ENCODE results near the gene SP140. TPM values are rescaled to one million over a fixed set of nuclear protein-coding genes. Genes with fewer than 3 reads are reported as not detected.

Gene SP140
- total RNA-seq, 1 experiment from 2014 or later, result 2.6 TPM

DNA sequence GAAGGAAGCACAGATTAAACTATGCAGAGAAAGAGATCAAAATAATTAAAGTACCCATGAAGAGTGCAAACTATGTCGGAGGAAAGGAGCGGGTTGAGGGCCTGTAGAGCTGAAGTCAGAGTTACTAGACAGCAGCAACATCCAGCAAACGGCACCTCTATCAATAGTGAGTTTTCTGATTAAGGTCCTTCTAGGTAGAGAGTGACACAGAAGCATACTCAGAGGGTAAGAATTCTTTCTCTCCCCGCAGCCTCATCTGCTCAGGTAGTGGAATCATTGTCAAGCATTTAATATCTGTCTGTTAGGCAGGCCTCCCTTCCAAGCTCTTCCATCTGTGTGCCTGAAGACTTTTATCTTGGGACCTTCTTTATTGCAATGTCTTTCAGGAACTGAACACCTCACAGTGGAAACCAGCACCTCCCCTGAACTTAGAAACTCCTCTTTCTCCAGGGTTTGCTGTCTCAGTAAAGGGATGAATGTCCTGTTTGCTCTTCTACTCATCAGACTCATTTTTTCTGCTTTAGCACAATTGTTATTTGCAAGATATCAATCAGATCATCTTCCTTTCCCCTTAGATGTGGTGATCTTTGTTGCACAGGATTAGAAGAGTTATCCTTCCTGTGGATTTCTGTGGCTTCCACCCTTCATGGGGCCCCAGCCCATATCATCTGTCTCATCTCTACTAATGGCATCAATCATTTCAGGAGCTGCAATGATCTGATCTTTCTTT, 28.8 kb downstream of the SP140 start:
- POLR2A ChIA-PET, result no interaction called here
- BruUV-seq (replicated peaks), result no TSS peak
- no peak overlapping the region for H2AFZ ChIP-seq (ENCODE audit: low read depth, low read length, poor library complexity, severe bottlenecking)

More for the DNA sequence above, 28.8 kb downstream of the SP140 start:
- H3K9ac ChIP-seq (ENCODE audit: low read length), result no peak overlapping the region
- no peaks in the 10 kb centered on the region for H4K20me1 ChIP-seq (ENCODE audit: insufficient read depth)
- H3K27ac ChIP-seq (ENCODE audit: low read depth, low read length), result no peak overlapping the region
- DNase-seq (ENCODE audit: low read depth, low spot score) (no peak), ATAC-seq (no peak)
- H3K79me2 ChIP-seq (ENCODE audit: insufficient read depth, low read length), result no peaks in the 10 kb centered on the region
- no peaks in the 10 kb centered on the region for H3K36me3 ChIP-seq (ENCODE audit: control insufficient read depth in 1 of 2, insufficient read depth in 2 of 2, low read length in 2 of 2)
- H3K4me3 ChIP-seq (replicated peaks in 1 of 2; ENCODE audit: low read depth in 1 of 2, low read length in 2 of 2), result no peak overlapping the region
- TF ChIP-seq EZH2phosphoT487 (IDR thresholded peaks at IDR 0.05; ENCODE audit: borderline replicate concordance), result no peak
- TF ChIP-seq, protein P1, sequence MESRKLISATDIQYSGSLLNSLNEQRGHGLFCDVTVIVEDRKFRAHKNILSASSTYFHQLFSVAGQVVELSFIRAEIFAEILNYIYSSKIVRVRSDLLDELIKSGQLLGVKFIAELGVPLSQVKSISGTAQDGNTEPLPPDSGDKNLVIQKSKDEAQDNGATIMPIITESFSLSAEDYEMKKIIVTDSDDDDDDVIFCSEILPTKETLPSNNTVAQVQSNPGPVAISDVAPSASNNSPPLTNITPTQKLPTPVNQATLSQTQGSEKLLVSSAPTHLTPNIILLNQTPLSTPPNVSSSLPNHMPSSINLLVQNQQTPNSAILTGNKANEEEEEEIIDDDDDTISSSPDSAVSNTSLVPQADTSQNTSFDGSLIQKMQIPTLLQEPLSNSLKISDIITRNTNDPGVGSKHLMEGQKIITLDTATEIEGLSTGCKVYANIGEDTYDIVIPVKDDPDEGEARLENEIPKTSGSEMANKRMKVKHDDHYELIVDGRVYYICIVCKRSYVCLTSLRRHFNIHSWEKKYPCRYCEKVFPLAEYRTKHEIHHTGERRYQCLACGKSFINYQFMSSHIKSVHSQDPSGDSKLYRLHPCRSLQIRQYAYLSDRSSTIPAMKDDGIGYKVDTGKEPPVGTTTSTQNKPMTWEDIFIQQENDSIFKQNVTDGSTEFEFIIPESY (IDR thresholded peaks at IDR 0.05; ENCODE audit: extremely low read depth, insufficient replicate concordance, low read length), result no peak
- no peak for TF ChIP-seq RAD21 (IDR thresholded peaks at IDR 0.05; ENCODE audit: low read depth)
- TF ChIP-seq SIN3A (IDR thresholded peaks at IDR 0.05; ENCODE audit: low read depth), result no peak
- TF ChIP-seq CBX3 (IDR thresholded peaks at IDR 0.05; ENCODE audit: low read depth), result no peak
- TF ChIP-seq ZNF274 (IDR thresholded peaks at IDR 0.05; ENCODE audit: low read depth, low read length), result no peak
- TF ChIP-seq EGR1 (IDR thresholded peaks at IDR 0.05; ENCODE audit: low read depth), result no peak
- no peak for TF ChIP-seq SP1 (IDR thresholded peaks at IDR 0.05; ENCODE audit: low read depth)
- TF ChIP-seq CEBPB (IDR thresholded peaks at IDR 0.05; ENCODE audit: low read depth), result no peak
- no peak for TF ChIP-seq ELF1 (IDR thresholded peaks at IDR 0.05; ENCODE audit: borderline replicate concordance, low read depth)
- no peaks in the 10 kb centered on the region for H3K9me2 ChIP-seq (ENCODE audit: insufficient read depth)
- ChIA-PET CTCF (no interaction called here), RAD21 (ENCODE audit: low non-redundant PET in 1 of 2, low total read pairs in 2 of 2, uncharacterized antibody in 2 of 2, unreplicated experiment in 2 of 2) (no interaction called here)
- intact Hi-C loops (cut with micrococcal nuclease), result no loop called here
- no peaks in the 10 kb centered on the region for H3K4me1 ChIP-seq (ENCODE audit: control insufficient read depth in 1 of 2, insufficient read depth in 2 of 2, low read length in 2 of 2)
- peaks cover 15% of the 10 kb centered on the region; the same call in 1 of the 2 replicates for H3K27me3 ChIP-seq (ENCODE audit: insufficient read depth, low read length)
- no peaks in the 10 kb centered on the region for H3K9me3 ChIP-seq (ENCODE audit: control insufficient read depth in 1 of 2, insufficient read depth in 1 of 2, low read depth in 1 of 2, low read length in 2 of 2)
- H3K4me2 ChIP-seq (ENCODE audit: low read length), result no peak overlapping the region
